ENCODE data around the gene PITPNB. TPM values are rescaled to one million over a fixed set of nuclear protein-coding genes. Genes with fewer than 3 reads are reported as not detected.

The PITPNB gene
- polyA plus RNA-seq, 1 donor (not counting 4 experiments of a cell fraction or from before 2014, with no cell fraction given), result 81.6 TPM

GRCh38 chr22:27836181-27836580, 82.9 kb downstream of the PITPNB start:
- no peak overlapping the region for H3K27ac ChIP-seq (ENCODE audit: control insufficient read depth, insufficient read depth, low read length)
- H3K4me1 ChIP-seq (ENCODE audit: control insufficient read depth, extremely low read depth, insufficient read depth, low read length), result peaks cover 8% of the 10 kb centered on the region
- H3K9ac ChIP-seq (ENCODE audit: control insufficient read depth, extremely low read depth, insufficient read depth, low read length), result no peak overlapping the region
- no peak overlapping the region for H2AFZ ChIP-seq (ENCODE audit: control insufficient read depth, low read length)
- no peak for FAIRE-seq
- H3K9me1 ChIP-seq (ENCODE audit: control insufficient read depth, extremely low read depth, insufficient read depth, low read length), result no peaks in the 10 kb centered on the region
- H3K4me2 ChIP-seq (ENCODE audit: control insufficient read depth, extremely low read depth, insufficient read depth, low read depth, low read length), result no peak overlapping the region
- H3K79me2 ChIP-seq (ENCODE audit: control insufficient read depth, insufficient read depth, low read length), result no peaks in the 10 kb centered on the region
- H3K9me3 ChIP-seq (ENCODE audit: control insufficient read depth, low read depth, low read length), result no peaks in the 10 kb centered on the region
- no peaks in the 10 kb centered on the region for H3K27me3 ChIP-seq (ENCODE audit: control insufficient read depth, extremely low read depth, insufficient read depth, low read length)
- TF ChIP-seq EZH2 (IDR thresholded peaks at IDR 0.05; ENCODE audit: low read length) (no peak), CTCF (optimal IDR thresholded peaks at IDR 0.05 in 1 of 3, IDR thresholded peaks at IDR 0.05 in 1 of 3, conservative IDR thresholded peaks at IDR 0.05 in 1 of 3; ENCODE audit: extremely low read depth in 1 of 3, insufficient read depth in 2 of 3, low read length in 3 of 3) (no peak)
- no peak overlapping the region for H3K4me3 ChIP-seq (ENCODE audit: control insufficient read depth in 2 of 3, extremely low read depth in 1 of 3, insufficient read depth in 2 of 3, low read depth in 1 of 3, low read length in 3 of 3)
- no peak for DNase-seq (ENCODE audit: low read depth, low spot score)
- no peaks in the 10 kb centered on the region for H4K20me1 ChIP-seq (ENCODE audit: control insufficient read depth, extremely low read depth, insufficient read depth, low read length)
- dilution Hi-C loops (cut with MboI; ENCODE audit: extremely low pct_ligation_motif_present, low sequenced_read_pairs), result no loop called here
- H3K36me3 ChIP-seq (ENCODE audit: control insufficient read depth in 2 of 2, extremely low read depth in 1 of 2, insufficient read depth in 2 of 2, low read length in 2 of 2), result no peaks in the 10 kb centered on the region

GRCh38 chr22:27835446-27835845, 83.6 kb downstream of the PITPNB start:
- H2AFZ ChIP-seq (ENCODE audit: control insufficient read depth, low read length), result no peak overlapping the region
- no peak overlapping the region for H3K27ac ChIP-seq (ENCODE audit: control insufficient read depth, insufficient read depth, low read length)
- dilution Hi-C loops (cut with MboI; ENCODE audit: extremely low pct_ligation_motif_present, low sequenced_read_pairs), result no loop called here
- no peaks in the 10 kb centered on the region for H3K36me3 ChIP-seq (ENCODE audit: control insufficient read depth in 2 of 2, extremely low read depth in 1 of 2, insufficient read depth in 2 of 2, low read length in 2 of 2)
- H3K9me1 ChIP-seq (ENCODE audit: control insufficient read depth, extremely low read depth, insufficient read depth, low read length), result no peaks in the 10 kb centered on the region
- H4K20me1 ChIP-seq (ENCODE audit: control insufficient read depth, extremely low read depth, insufficient read depth, low read length), result no peaks in the 10 kb centered on the region
- no peak overlapping the region for H3K9ac ChIP-seq (ENCODE audit: control insufficient read depth, extremely low read depth, insufficient read depth, low read length)
- no peaks in the 10 kb centered on the region for H3K27me3 ChIP-seq (ENCODE audit: control insufficient read depth, extremely low read depth, insufficient read depth, low read length)
- DNase-seq (ENCODE audit: low read depth, low spot score), result no peak
- H3K4me3 ChIP-seq (ENCODE audit: control insufficient read depth in 2 of 3, extremely low read depth in 1 of 3, insufficient read depth in 2 of 3, low read depth in 1 of 3, low read length in 3 of 3), result no peak overlapping the region
- H3K9me3 ChIP-seq (ENCODE audit: control insufficient read depth, low read depth, low read length), result no peaks in the 10 kb centered on the region
- TF ChIP-seq CTCF (optimal IDR thresholded peaks at IDR 0.05 in 1 of 3, IDR thresholded peaks at IDR 0.05 in 1 of 3, conservative IDR thresholded peaks at IDR 0.05 in 1 of 3; ENCODE audit: extremely low read depth in 1 of 3, insufficient read depth in 2 of 3, low read length in 3 of 3) (no peak), EZH2 (IDR thresholded peaks at IDR 0.05; ENCODE audit: low read length) (no peak)
- no peaks in the 10 kb centered on the region for H3K79me2 ChIP-seq (ENCODE audit: control insufficient read depth, insufficient read depth, low read length)
- FAIRE-seq, result no peak
- H3K4me1 ChIP-seq (ENCODE audit: control insufficient read depth, extremely low read depth, insufficient read depth, low read length), result peaks cover 8% of the 10 kb centered on the region
- no peak overlapping the region for H3K4me2 ChIP-seq (ENCODE audit: control insufficient read depth, extremely low read depth, insufficient read depth, low read depth, low read length)

All from keratinocyte (primary cell).